Measurements from ENCODE around the gene HPN. TPM values are rescaled to one million over a fixed set of nuclear protein-coding genes. Genes with fewer than 3 reads are reported as not detected.
A peak's percentile ranks its signal among the peaks of the same experiment; 100 is the strongest.
"Not testable (repeated sequence)": the region's sequence is repeated elsewhere in the genome, so short reads cannot be mapped to it uniquely, and the experiment has no call there.

HPN gene
- 0.84 TPM in 1 of 2 replicates, not detected in the other for total RNA-seq (2014; rRNA removed; shearing (Covaris generic); ENCODE audit: low replicate concordance)

DNA sequence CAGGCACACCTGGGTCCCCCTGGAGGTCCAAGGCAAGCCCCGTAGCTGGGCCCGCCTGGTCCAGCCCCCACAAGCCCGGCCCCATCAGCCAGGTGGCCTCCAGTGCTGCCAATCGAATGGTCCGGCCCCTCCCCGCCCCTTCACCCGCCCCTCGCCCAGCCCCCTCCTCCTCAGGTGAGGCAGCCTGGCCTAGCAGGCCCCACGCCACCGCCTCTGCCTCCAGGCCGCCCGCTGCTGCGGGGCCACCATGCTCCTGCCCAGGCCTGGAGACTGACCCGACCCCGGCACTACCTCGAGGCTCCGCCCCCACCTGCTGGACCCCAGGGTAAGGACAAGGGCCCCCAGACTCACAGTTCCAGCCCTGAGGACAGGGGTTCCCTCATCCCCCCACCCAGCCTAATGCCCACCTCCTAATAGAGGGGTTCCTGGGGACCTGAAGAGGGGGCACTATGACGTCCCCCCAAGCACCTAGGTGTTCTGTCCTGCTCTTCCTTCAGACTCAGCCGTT lies at the start of gene HPN:
HPN (plus strand) TSS at position 174 of the 508 bp plus-strand sequence. CDS start 786 bp downstream, outside the sequence.
- in situ Hi-C loops (cut with HindIII; ENCODE audit: low pct_unique_long_range_greater_than_20kb, low sequenced_read_pairs) = no loop called here
- DNase-seq (ENCODE audit: low read depth) = no peak

DNA sequence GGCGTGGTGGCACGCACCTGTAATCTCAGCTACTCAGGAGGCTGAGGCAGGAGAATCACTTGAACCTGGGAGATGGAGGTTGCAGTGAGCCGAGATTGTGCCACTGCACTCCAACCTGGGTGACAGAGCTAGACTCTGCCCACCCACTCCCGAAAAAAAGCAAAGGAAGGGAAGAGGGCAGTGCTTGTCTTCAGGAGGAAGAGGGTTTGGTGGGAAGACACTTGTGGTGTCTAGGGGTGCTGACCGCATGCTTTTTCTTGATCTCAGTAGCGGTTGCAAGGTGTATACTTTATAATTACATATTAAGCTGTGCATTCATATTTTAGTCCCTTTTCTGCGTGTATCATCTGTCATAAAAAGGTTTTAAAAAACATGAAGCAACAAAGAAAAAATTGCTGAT lies 48.9 kb upstream of the HPN start:
- DNase-seq (ENCODE audit: low read depth); in situ Hi-C loops (cut with HindIII; ENCODE audit: low pct_unique_long_range_greater_than_20kb, low sequenced_read_pairs): not testable (repeated sequence)

DNA sequence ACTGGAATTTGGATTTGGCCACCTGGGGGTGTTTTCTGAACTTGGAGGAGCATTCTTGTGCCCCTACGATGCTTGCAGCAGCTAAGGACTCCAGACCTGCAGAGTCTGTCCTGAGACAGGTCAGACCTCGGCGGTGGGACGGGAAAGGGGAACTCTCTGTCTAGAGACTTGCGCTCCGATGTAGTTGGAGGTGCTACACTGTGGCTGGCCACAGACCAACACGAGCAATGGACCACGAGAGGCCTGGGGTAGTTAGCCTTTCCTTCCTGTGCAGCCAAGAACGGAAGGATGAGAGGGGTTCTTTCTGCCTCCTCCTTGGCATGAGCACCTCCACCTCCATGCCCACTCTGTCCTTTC lies 47.3 kb upstream of the HPN start:
- in situ Hi-C loops (cut with HindIII; ENCODE audit: low pct_unique_long_range_greater_than_20kb, low sequenced_read_pairs) = no loop called here
- no peak for DNase-seq (ENCODE audit: low read depth)

DNA sequence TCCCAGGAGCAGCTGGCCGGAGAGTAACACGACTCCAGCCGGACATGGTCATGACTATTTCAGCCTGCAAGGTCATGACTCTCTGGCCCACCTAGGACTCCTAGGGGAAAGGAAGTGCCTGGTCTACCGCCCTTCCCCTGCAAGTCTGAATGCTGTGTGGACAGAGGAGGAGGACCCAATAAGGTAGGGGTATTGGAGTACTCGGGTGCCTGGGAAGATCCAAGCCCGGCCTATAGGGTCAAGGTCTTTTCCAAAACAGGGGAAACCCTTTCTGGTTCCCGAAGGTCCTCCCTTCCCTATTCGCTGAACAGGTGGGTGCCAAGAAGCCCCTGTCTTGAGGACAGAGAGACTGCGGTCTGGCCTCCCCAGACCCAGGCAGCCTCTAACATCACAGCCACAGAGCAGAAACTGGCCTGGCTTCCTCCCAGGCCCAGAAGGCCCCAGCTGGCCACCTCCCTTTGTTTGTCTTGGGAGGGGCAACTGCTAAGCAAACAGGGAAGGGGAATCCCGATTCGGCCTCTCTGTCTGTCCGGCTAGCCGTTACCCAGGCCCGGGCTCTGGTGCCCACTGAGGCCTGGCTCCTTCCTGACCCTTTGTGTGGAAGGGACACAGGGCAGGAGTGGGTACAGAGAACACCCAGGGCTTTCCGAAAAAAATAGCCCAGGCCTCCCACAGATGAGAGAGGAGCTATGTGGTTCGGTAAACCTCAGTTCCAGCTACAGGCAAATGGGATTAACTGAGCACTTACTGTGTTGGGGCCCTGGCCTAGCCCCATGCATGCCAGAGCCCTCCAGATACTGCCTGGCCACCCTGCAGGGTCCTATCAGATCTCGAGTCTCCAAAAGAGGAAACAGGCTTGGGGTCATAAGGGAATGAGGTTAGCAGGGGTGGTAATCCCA lies 46.6 kb upstream of the HPN start:
- peak; percentile 64 for DNase-seq (ENCODE audit: low read depth)
- in situ Hi-C loops (cut with HindIII; ENCODE audit: low pct_unique_long_range_greater_than_20kb, low sequenced_read_pairs) = no loop called here

DNA sequence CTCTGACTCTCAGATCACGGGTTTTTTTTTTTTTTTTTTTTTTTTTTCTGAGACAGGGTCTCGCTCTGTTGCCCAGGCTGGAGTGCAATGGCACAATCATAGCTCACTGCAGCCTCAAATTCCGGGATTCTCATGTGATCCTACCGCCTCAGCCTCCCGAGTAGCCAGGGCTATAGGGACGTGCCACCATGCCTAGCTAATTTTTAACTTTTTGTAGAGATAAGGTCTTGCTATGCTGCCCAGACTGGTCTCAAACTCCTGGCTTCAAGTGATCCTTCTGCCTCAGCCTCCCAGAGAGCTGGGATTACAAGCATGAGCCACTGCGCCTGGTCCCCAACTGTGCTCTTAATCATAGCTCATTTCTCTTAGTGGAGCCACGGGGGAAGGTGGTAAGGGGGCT lies 46.0 kb upstream of the HPN start:
- in situ Hi-C loops (cut with HindIII; ENCODE audit: low pct_unique_long_range_greater_than_20kb, low sequenced_read_pairs) = no loop called here
- peak; percentile 62 for DNase-seq (ENCODE audit: low read depth)

DNA sequence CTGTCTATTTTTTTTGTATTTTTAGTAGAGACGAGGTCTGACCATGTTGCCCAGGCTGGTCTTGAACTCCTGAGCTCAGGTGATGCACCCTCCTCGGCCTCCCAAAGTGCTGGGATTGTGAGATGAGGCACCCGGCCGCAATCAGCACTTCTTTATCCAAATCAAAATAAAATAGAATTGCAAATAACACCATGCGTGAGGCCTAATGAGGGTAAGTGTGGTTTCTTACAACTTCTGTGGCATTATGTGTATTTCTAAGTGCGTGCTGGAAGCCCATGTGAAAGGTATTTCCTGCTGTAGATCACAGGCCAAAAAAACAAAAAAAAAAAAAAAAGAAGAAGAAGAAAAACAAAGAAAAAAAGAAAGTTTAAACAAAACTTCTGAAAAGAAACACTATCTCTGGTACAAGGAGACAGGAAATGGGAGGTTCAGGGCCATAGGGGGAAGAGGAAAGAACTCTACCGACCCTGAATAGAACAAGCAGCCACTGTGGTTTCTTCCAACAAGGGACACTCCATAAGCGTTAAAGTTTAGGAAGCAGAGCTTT lies 44.4 kb upstream of the HPN start:
- in situ Hi-C loops (cut with HindIII; ENCODE audit: low pct_unique_long_range_greater_than_20kb, low sequenced_read_pairs) = no loop called here
- DNase-seq (ENCODE audit: low read depth) = no peak

DNA sequence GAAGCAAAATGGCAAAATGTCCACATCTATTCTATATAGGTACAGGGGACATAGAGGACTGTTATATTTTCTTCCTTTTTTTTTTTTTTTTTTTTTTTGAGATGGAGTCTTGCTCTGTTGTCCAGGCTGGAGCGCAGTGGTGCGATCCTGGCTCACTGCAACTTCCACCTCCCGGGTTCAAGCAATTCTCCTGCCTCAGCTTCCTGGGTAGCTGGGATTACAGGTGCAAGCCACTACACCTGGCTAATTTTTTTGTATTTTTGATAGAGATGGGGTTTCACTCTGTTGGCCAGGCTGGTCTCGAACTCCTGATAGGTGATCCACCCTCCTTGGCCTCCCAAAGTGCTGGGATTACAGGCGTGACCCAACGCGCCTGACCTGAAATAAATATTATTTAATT lies 43.3 kb upstream of the HPN start:
- in situ Hi-C loops (cut with HindIII; ENCODE audit: low pct_unique_long_range_greater_than_20kb, low sequenced_read_pairs); DNase-seq (ENCODE audit: low read depth): not testable (repeated sequence)

DNA sequence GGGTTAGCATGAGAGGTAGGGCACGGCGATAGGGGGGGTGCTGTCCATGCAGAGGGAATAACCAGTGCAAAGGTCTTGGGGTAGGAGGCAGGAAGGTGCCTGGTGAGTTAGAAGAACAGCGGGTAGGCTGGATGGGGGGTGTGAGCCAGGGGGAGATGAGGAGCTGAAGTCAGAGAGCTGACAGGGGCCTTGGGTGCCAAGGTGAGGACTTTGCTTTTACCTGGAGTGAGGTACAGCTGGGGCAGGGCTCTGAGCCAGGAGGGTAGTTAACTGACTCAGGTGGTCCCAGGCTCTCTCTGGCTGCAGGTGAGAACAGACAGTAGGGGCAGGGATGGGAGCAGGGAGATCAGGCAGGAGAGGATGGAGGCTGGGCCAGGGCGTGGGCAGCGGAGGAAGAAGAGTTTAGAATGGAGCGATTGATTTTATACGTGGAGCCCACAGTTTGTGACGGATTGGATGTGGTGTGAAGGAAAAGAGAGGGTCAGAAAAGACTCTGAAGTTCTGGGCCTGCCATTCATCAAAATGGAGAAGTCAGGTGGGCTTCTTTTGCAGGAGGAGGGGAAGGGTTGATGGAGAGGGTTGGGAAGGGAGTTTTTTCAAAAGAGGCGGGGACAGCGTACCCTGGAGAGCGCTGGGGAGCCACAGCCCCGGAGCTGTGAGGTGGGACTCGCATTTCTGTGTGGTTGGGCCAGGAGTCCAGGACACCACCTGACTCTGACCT lies 42.6 kb upstream of the HPN start:
- DNase-seq (ENCODE audit: low read depth) = no peak
- in situ Hi-C loops (cut with HindIII; ENCODE audit: low pct_unique_long_range_greater_than_20kb, low sequenced_read_pairs) = no loop called here

DNA sequence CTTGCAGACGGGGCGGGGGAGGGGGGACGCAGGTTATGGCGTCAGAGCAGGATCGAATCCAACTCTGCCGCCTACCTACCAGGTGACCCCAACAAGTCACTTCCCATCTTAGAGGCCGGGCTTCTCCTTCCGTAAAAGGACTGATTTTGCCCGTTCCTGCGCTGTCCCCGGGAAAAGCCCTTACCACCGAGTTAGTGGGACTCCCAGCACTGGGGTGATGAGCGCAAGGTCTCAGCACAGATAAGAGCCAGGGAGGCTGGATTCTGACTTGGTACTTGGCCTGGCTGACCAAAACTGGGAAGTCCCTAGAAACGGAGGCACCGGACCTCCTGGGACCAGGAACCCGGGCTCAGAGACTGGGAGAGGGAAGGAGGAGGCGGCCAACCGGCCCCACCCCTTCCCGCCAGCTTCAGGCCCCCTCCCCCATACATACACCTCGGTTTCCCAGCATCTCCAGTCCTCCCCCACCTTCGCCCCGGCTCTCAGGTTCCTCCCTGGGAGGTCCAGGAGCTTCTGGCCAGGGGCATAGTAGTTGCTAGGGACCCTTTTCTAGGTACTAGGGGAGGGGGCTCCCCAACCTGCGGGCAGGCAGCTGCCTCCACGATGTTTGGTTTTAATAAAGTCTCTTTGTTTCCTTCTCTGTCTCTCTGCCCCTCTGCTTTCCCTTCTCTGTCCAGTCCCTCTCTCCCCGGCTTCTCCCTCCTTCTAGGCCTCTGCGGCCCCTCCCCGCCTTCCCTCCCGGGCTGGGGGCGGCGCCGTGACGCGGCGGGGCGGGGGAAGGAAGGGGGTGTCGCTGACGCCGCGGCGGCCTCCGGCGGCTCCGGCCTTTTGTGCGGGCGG lies 41.8 kb upstream of the HPN start, which contains the start of gene GRAMD1A:
GRAMD1A (plus strand) TSS at position 826 of the 840 bp plus-strand sequence. CDS start 156 bp downstream, outside the sequence.
- peak; percentile 89 for DNase-seq (ENCODE audit: low read depth)
- in situ Hi-C loops (cut with HindIII; ENCODE audit: low pct_unique_long_range_greater_than_20kb, low sequenced_read_pairs) = no loop called here

DNA sequence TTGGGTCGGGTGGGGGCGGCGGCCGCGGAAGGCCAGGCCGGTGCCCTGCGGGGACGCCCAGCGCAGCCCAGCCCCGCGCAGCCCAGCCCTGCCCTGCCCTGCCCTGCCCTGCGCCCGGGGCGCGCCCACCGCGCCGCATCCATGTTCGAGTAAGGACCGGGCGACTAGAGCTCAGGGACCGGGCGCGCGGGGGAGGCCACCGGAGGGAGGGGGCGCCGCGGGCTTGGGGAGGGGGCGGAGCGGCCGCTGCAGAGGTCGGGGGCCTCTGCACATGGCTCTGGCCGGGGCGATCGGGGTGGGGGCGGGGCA lies 41.2 kb upstream of the HPN start:
- in situ Hi-C loops (cut with HindIII; ENCODE audit: low pct_unique_long_range_greater_than_20kb, low sequenced_read_pairs) = no loop called here
- DNase-seq (ENCODE audit: low read depth) = no peak

DNA sequence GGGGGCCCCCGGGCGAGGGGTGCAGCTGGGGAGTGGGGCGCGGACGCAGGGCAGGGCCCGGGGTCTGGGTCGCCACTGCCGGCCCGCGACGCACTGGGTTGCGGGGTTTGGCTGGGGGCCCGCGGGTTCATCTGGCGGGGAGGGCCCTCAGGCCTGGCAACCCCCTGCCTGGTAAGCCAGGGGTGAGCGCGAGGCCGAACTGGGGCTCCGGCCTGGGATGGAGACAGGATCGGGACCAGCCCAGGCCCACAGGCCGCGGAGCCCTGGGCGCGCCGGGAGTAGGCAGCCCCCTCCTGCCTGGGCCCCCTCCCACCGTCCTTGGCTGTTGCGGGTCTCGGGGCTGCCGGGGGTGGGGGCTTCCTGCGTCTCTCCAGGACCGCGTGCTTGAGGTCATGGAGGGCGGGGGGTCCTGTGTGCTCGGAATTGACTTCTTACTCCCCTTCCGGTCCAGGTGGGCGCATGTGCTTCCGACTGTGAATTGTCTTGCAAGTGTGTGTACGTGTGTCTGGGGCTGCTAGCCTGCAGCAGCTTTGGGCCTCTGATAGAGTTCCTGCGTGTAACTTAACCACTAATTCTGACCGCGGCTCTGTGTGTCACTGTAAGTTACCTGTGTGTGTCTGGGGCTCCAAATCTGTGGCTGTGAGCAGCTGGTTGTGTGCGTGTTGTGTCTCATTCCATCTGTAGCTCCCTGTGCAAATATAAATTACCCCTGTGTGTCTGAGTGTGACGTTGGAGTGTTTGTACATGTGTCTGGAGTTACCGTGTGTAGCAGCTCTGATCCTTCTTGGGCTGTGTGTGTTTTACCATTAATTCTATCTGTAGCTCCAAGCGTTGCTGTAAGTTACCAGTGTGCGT lies 40.6 kb upstream of the HPN start:
- DNase-seq (ENCODE audit: low read depth) = peak; percentile 44
- in situ Hi-C loops (cut with HindIII; ENCODE audit: low pct_unique_long_range_greater_than_20kb, low sequenced_read_pairs) = no loop called here

DNA sequence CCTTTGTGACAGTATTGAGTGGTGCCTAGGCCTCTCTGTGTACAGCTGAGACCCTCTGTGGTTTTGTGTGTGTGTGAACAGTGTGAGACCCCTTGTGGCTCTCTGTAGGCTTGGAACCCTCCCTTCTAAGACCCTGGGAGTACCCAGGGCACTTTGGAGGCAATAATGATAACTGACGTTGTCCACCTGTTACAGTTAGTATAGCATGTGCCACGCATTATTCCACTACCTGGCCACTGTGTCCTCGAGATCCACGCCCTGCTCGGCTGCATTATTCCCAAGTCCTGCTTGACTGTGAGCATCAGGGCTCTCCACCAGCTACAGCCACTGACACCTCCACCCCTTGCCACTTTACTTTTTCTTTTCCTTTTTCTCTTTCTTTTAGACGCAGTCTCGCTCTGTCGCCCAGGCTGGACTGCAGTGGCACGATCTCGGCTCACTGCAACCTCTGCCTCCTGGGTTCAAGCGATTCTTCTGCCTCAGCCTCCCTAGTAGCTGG lies 39.4 kb upstream of the HPN start:
- DNase-seq (ENCODE audit: low read depth) = no peak
- in situ Hi-C loops (cut with HindIII; ENCODE audit: low pct_unique_long_range_greater_than_20kb, low sequenced_read_pairs) = no loop called here

DNA sequence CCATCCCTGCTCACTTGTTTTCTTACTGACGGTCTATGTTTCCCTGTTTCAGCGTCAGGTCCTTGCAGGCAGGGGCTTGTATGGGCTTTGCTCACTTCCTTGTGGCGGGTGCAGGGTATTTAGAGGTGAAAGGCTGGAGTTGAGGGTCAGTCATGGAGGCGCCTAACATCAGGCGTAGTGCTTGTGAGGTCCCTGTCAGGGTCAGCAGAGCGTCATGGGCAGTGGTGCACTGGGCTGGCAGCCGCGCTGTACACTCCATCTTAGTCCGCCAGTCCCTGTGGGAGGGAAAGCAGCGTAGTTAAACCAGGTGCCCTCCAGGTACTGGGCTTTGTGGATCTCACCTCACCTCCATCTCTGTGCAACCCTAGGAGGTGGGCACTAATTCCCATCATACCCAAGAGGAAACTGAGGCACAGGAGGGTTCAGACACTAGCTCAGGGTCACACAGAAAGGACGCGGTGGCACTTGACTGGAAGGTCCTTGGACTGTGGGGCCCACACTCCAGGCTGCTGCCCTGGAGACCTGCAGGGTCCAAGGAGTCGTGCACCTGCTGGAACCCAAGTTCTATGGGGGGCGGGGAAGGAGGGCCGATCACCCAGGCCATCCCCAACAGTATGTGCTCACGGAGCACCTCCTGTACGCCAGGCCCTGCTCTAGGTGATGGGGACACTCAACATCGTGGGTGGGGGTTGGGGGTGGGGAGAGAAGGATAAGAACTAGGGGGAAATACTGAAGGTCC lies 36.8 kb upstream of the HPN start:
- in situ Hi-C loops (cut with HindIII; ENCODE audit: low pct_unique_long_range_greater_than_20kb, low sequenced_read_pairs) = no loop called here
- no peak for DNase-seq (ENCODE audit: low read depth)

DNA sequence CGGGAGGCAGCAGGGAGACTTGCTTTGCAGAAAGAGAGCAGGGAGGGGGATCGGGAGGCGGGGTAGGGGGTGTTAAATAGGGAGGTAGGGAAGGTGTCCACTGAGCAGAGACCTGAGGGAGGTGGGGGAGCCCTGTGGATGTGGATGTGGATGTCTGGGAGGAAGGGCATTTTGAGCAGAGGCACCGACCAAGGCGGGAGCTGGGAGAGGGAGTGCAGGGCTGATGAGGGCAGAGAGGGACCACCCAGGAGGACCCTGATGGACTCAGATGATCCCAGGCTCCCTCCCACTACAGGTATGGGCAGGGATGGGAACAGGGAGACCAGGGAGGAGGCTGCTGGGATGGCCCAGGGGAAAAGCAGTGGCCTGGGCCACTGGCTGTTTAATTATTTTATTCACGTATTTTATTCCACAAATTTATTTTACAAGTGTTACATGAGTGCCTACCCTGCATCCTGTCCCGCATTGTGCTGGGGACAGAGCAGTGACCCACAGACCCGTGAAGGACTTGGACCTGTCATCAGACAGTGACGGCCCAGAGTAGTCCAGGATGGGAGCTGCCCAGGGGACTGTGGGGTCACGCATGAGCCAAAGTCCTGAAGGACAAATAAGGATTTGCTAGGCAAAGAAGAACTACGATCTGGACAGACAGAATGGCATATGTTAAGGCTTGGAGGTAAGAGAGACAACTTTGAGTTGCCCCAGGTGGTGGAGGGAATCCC lies 36.1 kb upstream of the HPN start:
- no peak for DNase-seq (ENCODE audit: low read depth)
- in situ Hi-C loops (cut with HindIII; ENCODE audit: low pct_unique_long_range_greater_than_20kb, low sequenced_read_pairs) = no loop called here

DNA sequence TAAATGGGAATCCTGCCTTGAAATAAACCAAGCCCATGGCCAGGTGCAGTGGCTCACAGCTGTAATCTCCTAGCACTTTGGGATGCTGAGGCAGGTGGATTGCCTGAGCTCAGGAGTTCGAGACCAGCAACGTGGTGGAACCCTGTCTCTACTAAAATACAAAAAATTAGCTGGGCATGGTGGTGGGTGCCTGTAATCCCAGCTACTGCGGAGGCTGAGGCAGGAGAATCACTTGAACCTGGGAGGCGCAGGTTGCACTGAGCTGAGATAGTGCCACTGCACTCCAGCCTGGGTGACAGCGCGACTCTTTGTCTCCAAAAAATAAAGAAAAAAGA lies 35.5 kb upstream of the HPN start:
- in situ Hi-C loops (cut with HindIII; ENCODE audit: low pct_unique_long_range_greater_than_20kb, low sequenced_read_pairs); DNase-seq (ENCODE audit: low read depth): not testable (repeated sequence)

DNA sequence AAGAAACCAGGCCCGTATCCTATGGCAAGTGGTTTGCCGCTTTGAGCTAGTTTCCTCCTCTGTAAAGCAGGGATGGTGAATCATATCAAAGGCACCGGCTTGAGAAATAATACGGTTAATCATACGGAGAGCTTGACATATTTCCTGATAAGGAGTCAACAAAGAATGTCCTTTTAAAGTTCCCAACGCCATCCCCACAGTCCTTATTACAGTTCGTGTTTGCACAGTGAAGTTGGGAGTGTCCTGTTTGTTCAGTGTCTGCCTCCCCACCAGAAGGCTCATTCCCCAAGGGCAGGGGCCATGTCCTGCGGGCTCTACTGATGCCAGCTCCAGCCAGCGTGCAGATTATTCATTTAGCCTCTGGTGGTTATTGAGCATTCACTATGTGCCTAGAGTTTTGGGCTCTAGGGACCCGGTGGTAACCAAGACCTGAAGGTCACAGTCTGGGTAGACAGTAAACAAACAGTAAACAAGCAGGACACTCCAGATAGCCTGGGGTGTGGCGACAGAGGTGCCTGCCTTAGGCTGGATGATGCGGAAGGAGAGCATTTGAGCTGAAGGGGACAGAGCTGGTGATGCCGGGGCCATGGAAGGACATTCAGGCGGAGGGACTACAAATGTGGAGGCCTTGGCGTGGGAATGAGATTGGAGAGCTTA lies 35.1 kb upstream of the HPN start:
- in situ Hi-C loops (cut with HindIII; ENCODE audit: low pct_unique_long_range_greater_than_20kb, low sequenced_read_pairs) = no loop called here
- peak; percentile 91 for DNase-seq (ENCODE audit: low read depth)

Measured in Caki2 (cell line).